ENCODE results near the gene SSBP3. TPM values are rescaled to one million over a fixed set of nuclear protein-coding genes. Genes with fewer than 3 reads are reported as not detected.
A peak's percentile ranks its signal among the peaks of the same experiment; 100 is the strongest.

Gene SSBP3
- total and polyA plus RNA-seq, 9 of the 15 experiments (the other 6 are each of a cell fraction or from before 2014, with no cell fraction given), result 8.7 to 108 (median 33.8) TPM

- Histone ChIP-seq H3K27me3 (ENCODE audit: control insufficient read depth in 2 of 2, insufficient read depth in 2 of 2, low read length in 2 of 2) (no peaks in the 10 kb centered on the region), H3K9me3 (replicated peaks; ENCODE audit: control insufficient read depth, insufficient read depth, low read depth, low read length) (no peaks in the 10 kb centered on the region), H3K79me2 (ENCODE audit: control insufficient read depth, insufficient read depth, low read length) (peaks cover 77% of the 10 kb centered on the region), H2AFZ (ENCODE audit: low read depth, low read length) (no peak overlapping the region), H4K20me1 (replicated peaks; ENCODE audit: control insufficient read depth, insufficient read depth, low read length) (peaks cover 46% of the 10 kb centered on the region; the same call in 1 of the 2 replicates), H3K4me3 (no peak overlapping the region), H3K9ac (ENCODE audit: insufficient read depth in 1 of 2, low read depth in 2 of 2, low read length in 2 of 2) (no peak overlapping the region), H3K36me3 (ENCODE audit: control insufficient read depth, insufficient read depth, low read length) (peaks cover 30% of the 10 kb centered on the region; the same call in 2 of the 3 replicates), H3K4me1 (replicated peaks in 1 of 2; ENCODE audit: control insufficient read depth in 2 of 2, insufficient read depth in 2 of 2, low read length in 2 of 2) (peaks cover 8 to 34% of the 10 kb centered on the region in 2 experiments; a peak in 3 of 5 replicates), H3K27ac (ENCODE audit: extremely low read depth, low read depth, low read length) (no peak overlapping the region), H3K4me2 (ENCODE audit: insufficient read depth, low read length) (no peak overlapping the region), H3K9me1 (ENCODE audit: control insufficient read depth, insufficient read depth, low read length) (peaks cover 17% of the 10 kb centered on the region)
- peak; percentile 95 for TF ChIP-seq ZBTB40 (IDR thresholded peaks at IDR 0.05)
- TF ChIP-seq ZBTB40 (CRISPR knock-in tag; IDR thresholded peaks at IDR 0.05), result peak; percentile 93
- no peak for TF ChIP-seq THAP7 (CRISPR knock-in tag; IDR thresholded peaks at IDR 0.05)
- DNase-seq (ENCODE audit: extremely low read depth in 1 of 4, low spot score in 3 of 4), result no peak
- no peak for FAIRE-seq
- BruUV-seq (replicated peaks), result no TSS peak
- ChIA-PET CTCF (ENCODE audit: low intra/inter-chr PET ratio) (interaction anchor here (0.7 kb wide), 1 partner anchor 293 kb away, joined by 3 read pairs; no protein-coding TSS in a partner anchor), POLR2A (interaction anchor here (0.7 to 1.2 kb wide), 4 partner anchors 11 to 1242 kb away, joined by 3 to 5 read pairs (median 4); no protein-coding TSS in a partner anchor)
- ATAC-seq, result no peak
- in situ Hi-C loops (cut with MboI) (no loop called here), intact Hi-C loops (cut with micrococcal nuclease) (no loop called here)
Measured at GRCh38 chr1:54363925-54364324, 42.3 kb downstream of the SSBP3 start.
